Tracheal epithelial cell (primary cell): ENCODE data around the gene OR2A25. TPM values are rescaled to one million over a fixed set of nuclear protein-coding genes. Genes with fewer than 3 reads are reported as not detected.

Source experiments
- total RNA-seq: library from RNA; depleted of rRNA; stranded (reverse); fragments of >200 nt; gene quantifications from 2 replicates; pipeline ENCODE4 v1.2.1, GENCODE V29; 2014

The OR2A25 gene
- not detected in 2 replicates for total RNA-seq

GRCh38 chr7:144069511-144069910 is at the start of gene OR2A25:
Gene OR2A25, plus strand, starts transcription at chr7:144069811. Its CDS starts 4,409 bp downstream, at chr7:144074220.

GRCh38 chr7:144048648-144049047 is 21.0 kb upstream of the OR2A25 start, which contains the start of gene OR2A5:
Gene OR2A5, plus strand, starts transcription at chr7:144048948. Its CDS starts 1,454 bp downstream, at chr7:144050402.

GRCh38 chr7:144085978-144086377 is 16.4 kb downstream of the OR2A25 start, which contains the start of gene OR2A12:
Gene OR2A12, plus strand, starts transcription at chr7:144086278. Its CDS starts 8,830 bp downstream, at chr7:144095108.

GRCh38 chr7:144109283-144109682 is 39.7 kb downstream of the OR2A25 start, which contains the start of gene OR2A2:
Gene OR2A2, plus strand, starts transcription at chr7:144109583. Its CDS starts 0 bp downstream, at chr7:144109583.

GRCh38 chr7:144122876-144123275 is 53.3 kb downstream of the OR2A25 start, which contains the start of gene OR2A14:
Gene OR2A14, plus strand, starts transcription at chr7:144123176. Its CDS starts 5,937 bp downstream, at chr7:144129113.

Other genes with a start within 250 kb of the OR2A25 start
- gene TCAF1, start 167.6 kb upstream of the OR2A25 start, total RNA-seq, result 23.4 and 27.7 TPM in 2 replicates
- gene OR2F2, start 134.6 kb upstream of the OR2A25 start, total RNA-seq, result not detected in 2 replicates
- gene OR2F1, start 115.0 kb upstream of the OR2A25 start, total RNA-seq, result not detected in 2 replicates
- gene OR6B1, start 69.5 kb upstream of the OR2A25 start, total RNA-seq, result not detected in 2 replicates
- gene OR2A5, start 20.9 kb upstream of the OR2A25 start, total RNA-seq, result under 0.01 TPM in 1 of 2 replicates, not detected in the other
- under 0.01 TPM in 1 of 2 replicates, not detected in the other for gene OR2A12, start 16.5 kb downstream of the OR2A25 start, total RNA-seq
- gene OR2A2, start 39.8 kb downstream of the OR2A25 start, total RNA-seq, result not detected in 2 replicates
- under 0.01 TPM in 1 of 2 replicates, not detected in the other for gene OR2A14, start 53.4 kb downstream of the OR2A25 start, total RNA-seq
- 2.4 TPM in 1 of 2 replicates, not detected in the other for gene CTAGE4, start 113.7 kb downstream of the OR2A25 start, total RNA-seq
- 9.4 and 12.5 TPM in 2 replicates for gene ARHGEF35, start 126.0 kb downstream of the OR2A25 start, total RNA-seq
- not detected in 2 replicates for gene OR2A42, start 169.8 kb downstream of the OR2A25 start, total RNA-seq
- 0.85 and 1.7 TPM in 2 replicates for gene OR2A7, start 195.0 kb downstream of the OR2A25 start, total RNA-seq
- 1.9 and 2.8 TPM in 2 replicates for gene CTAGE8, start 199.5 kb downstream of the OR2A25 start, total RNA-seq
- gene OR2A1, start 242.6 kb downstream of the OR2A25 start, total RNA-seq, result not detected in 2 replicates